Measurements from ENCODE around the gene MPPE1. TPM values are rescaled to one million over a fixed set of nuclear protein-coding genes. Genes with fewer than 3 reads are reported as not detected.
A peak's percentile ranks its signal among the peaks of the same experiment; 100 is the strongest.
"Not testable (repeated sequence)": the region's sequence is repeated elsewhere in the genome, so short reads cannot be mapped to it uniquely, and the experiment has no call there.

Gene MPPE1
- total RNA-seq, 4 donors from 2014 or later = 13.6 to 40.9 (median 29.5) TPM

GRCh38 chr18:11923450-11923849 lies 15.3 kb upstream of the MPPE1 start:
- no peak for TF ChIP-seq POLR2A (IDR thresholded peaks at IDR 0.05)
- no peak for TF ChIP-seq CTCF (IDR thresholded peaks at IDR 0.05)
- H3K36me3 ChIP-seq = no peaks in the 10 kb centered on the region
- no peaks in the 10 kb centered on the region for H3K27me3 ChIP-seq
- H3K27ac ChIP-seq = no peak overlapping the region
- DNase-seq = no peak
- H3K4me1 ChIP-seq = no peaks in the 10 kb centered on the region
- no peak overlapping the region for H3K4me3 ChIP-seq
- intact Hi-C loops (cut with DNase I; ENCODE audit: low total_unique reads) = no loop called here
- no peaks in the 10 kb centered on the region for H3K9me3 ChIP-seq

GRCh38 chr18:11919522-11919921 lies 11.4 kb upstream of the MPPE1 start:
- H3K36me3 ChIP-seq; H3K4me3 ChIP-seq; intact Hi-C loops (cut with DNase I; ENCODE audit: low total_unique reads); H3K27ac ChIP-seq; DNase-seq; H3K27me3 ChIP-seq; H3K4me1 ChIP-seq; H3K9me3 ChIP-seq: not testable (repeated sequence)

- intact Hi-C loops (cut with DNase I; ENCODE audit: low total_unique reads); H3K4me1 ChIP-seq; H3K27ac ChIP-seq; H3K9me3 ChIP-seq; H3K27me3 ChIP-seq; DNase-seq; H3K36me3 ChIP-seq; H3K4me3 ChIP-seq: not testable (repeated sequence)
Measured at GRCh38 chr18:11916880-11917279, 8.8 kb upstream of the MPPE1 start.

- H3K27ac ChIP-seq = peak overlapping the region; percentile 96 to 99
- H3K27me3 ChIP-seq = no peaks in the 10 kb centered on the region
- DNase-seq = no peak
- intact Hi-C loops (cut with DNase I; ENCODE audit: low total_unique reads) = no loop called here
- no peaks in the 10 kb centered on the region for H3K9me3 ChIP-seq
- H3K4me1 ChIP-seq = peaks cover 0 to 5% of the 10 kb centered on the region in 2 donors
- H3K36me3 ChIP-seq = no peaks in the 10 kb centered on the region
- no peak overlapping the region for H3K4me3 ChIP-seq
- TF ChIP-seq CTCF (IDR thresholded peaks at IDR 0.05) (no peak), POLR2A (IDR thresholded peaks at IDR 0.05) (no peak)
Measured at GRCh38 chr18:11909591-11910026, 1.5 kb upstream of the MPPE1 start.

GRCh38 chr18:11909061-11909455 lies 941 bp upstream of the MPPE1 start:
- no peaks in the 10 kb centered on the region for H3K9me3 ChIP-seq
- intact Hi-C loops (cut with DNase I; ENCODE audit: low total_unique reads) = no loop called here
- H3K4me3 ChIP-seq = peak overlapping the region; percentile 80 to 85
- TF ChIP-seq CTCF (IDR thresholded peaks at IDR 0.05) (no peak), POLR2A (IDR thresholded peaks at IDR 0.05) (no peak)
- no peak for DNase-seq
- H3K4me1 ChIP-seq = peaks cover 0 to 5% of the 10 kb centered on the region in 2 donors
- no peaks in the 10 kb centered on the region for H3K36me3 ChIP-seq
- no peaks in the 10 kb centered on the region for H3K27me3 ChIP-seq
- peak overlapping the region; percentile 96 to 99 for H3K27ac ChIP-seq

- intact Hi-C loops (cut with DNase I; ENCODE audit: low total_unique reads) = no loop called here
Measured at GRCh38 chr18:11906926-11907874, 917 bp downstream of the MPPE1 start.

More at GRCh38 chr18:11906926-11907874, 917 bp downstream of the MPPE1 start:
- H3K4me3 ChIP-seq = peak overlapping the region; percentile 80 to 85
- H3K36me3 ChIP-seq = no peaks in the 10 kb centered on the region
- H3K27ac ChIP-seq = peak overlapping the region; percentile 96 to 99
- no peaks in the 10 kb centered on the region for H3K27me3 ChIP-seq
- H3K9me3 ChIP-seq = no peaks in the 10 kb centered on the region
- DNase-seq = no peak
- peaks cover 0 to 5% of the 10 kb centered on the region in 2 donors for H3K4me1 ChIP-seq
- TF ChIP-seq POLR2A (IDR thresholded peaks at IDR 0.05) (no peak), CTCF (IDR thresholded peaks at IDR 0.05) (no peak)

All from uterus (tissue), 4 donors.